Measurements from ENCODE around the gene LITAF. TPM values are rescaled to one million over a fixed set of nuclear protein-coding genes. Genes with fewer than 3 reads are reported as not detected.

Gene LITAF
- polyA plus RNA-seq, 2 of the 4 experiments (the other 2 are of a cell fraction) = 197 to 227 TPM

GRCh38 chr16:11542069-11542744 lies 44.5 kb downstream of the LITAF start:
- DNase-seq (ENCODE audit: low read depth in 1 of 2, low spot score in 1 of 2) (no peak), ATAC-seq (no peak), FAIRE-seq (no peak)
- Histone ChIP-seq H3K4me3 (no peak overlapping the region), H3K4me1 (peaks cover 13% of the 10 kb centered on the region), H3K9me3 (peaks cover 5% of the 10 kb centered on the region; the same call in 1 of the 3 replicates), H3K4me2 (no peak overlapping the region), H3K27ac (peak overlapping the region in 1 of 2 experiments; percentile 20; a peak in 2 of 6 replicates)
- TF ChIP-seq RARB (CRISPR knock-in tag; IDR thresholded peaks at IDR 0.05) (no peak), PBX3 (IDR thresholded peaks at IDR 0.05) (no peak), CBX2 (IDR thresholded peaks at IDR 0.05; ENCODE audit: borderline replicate concordance, low read depth) (no peak), ZNF302 (CRISPR knock-in tag; IDR thresholded peaks at IDR 0.05) (no peak), ZSCAN20 (CRISPR knock-in tag; IDR thresholded peaks at IDR 0.05) (no peak), EHF (CRISPR knock-in tag; IDR thresholded peaks at IDR 0.05) (no peak), ESRRA (IDR thresholded peaks at IDR 0.05; ENCODE audit: borderline replicate concordance, low read length) (no peak), HOXA7 (CRISPR knock-in tag; IDR thresholded peaks at IDR 0.05) (no peak), HOXB5 (CRISPR knock-in tag; IDR thresholded peaks at IDR 0.05) (no peak), KDM5A (IDR thresholded peaks at IDR 0.05) (no peak), RFX5 (IDR thresholded peaks at IDR 0.05) (no peak), TP53 (CRISPR knock-in tag; IDR thresholded peaks at IDR 0.05) (no peak), HEYL (CRISPR knock-in tag; IDR thresholded peaks at IDR 0.05) (no peak), MYC (IDR thresholded peaks at IDR 0.05; ENCODE audit: borderline replicate concordance, low read length) (no peak), GATA3 (IDR thresholded peaks at IDR 0.05; ENCODE audit: borderline replicate concordance) (no peak), NFE2L2 (conservative IDR thresholded peaks at IDR 0.05; ENCODE audit: low read length) (no peak), SREBF2 (IDR thresholded peaks at IDR 0.05) (no peak), HOXB13 (CRISPR knock-in tag; IDR thresholded peaks at IDR 0.05; ENCODE audit: low read depth) (no peak)
- TF ChIP-seq, protein P1, sequence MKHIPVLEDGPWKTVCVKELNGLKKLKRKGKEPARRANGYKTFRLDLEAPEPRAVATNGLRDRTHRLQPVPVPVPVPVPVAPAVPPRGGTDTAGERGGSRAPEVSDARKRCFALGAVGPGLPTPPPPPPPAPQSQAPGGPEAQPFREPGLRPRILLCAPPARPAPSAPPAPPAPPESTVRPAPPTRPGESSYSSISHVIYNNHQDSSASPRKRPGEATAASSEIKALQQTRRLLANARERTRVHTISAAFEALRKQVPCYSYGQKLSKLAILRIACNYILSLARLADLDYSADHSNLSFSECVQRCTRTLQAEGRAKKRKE (CRISPR knock-in tag; IDR thresholded peaks at IDR 0.05; ENCODE audit: low read depth) = no peak
- WGBS (ENCODE audit: missing lambda C conversion rate) = 79% methylated on average over 9 of the region's 9 CpGs
- ChIA-PET POLR2A (no interaction called here), CTCF (no interaction called here)

DNA sequence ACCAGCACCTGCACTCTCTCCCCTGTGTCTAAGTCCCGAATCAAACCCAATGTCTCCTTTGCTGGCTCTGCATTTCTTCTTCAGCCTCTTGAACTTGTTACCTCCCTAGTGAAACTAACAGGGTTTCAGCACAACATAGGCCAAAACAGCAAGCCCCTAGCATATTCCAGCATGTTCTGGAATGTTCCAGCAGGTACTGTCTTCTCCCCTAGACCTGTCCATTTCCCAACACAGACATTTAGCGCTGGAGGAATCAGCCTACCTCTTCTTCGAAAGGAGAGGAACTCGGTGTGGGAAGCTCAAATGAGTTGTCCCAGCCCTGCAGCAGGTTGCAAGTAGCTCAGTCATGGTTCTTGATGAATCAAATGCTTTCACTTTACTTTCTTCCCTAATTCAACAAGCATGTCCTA lies 47.1 kb downstream of the LITAF start:
- CTCF ChIA-PET = interaction anchor here (1.0 to 1.2 kb wide), 2 partner anchors 8 to 172 kb away, joined by 3 to 4 read pairs; no protein-coding TSS in a partner anchor
- Histone ChIP-seq H3K9me3 (no peaks in the 10 kb centered on the region), H3K27ac (peak overlapping the region in 1 of 2 experiments; percentile 39; a peak in 3 of 6 replicates), H3K4me1 (peaks cover 14% of the 10 kb centered on the region), H3K4me3 (no peak overlapping the region), H3K4me2 (no peak overlapping the region)
- 75% methylated on average over 4 of the region's 4 CpGs for WGBS (ENCODE audit: missing lambda C conversion rate)
- DNase-seq (ENCODE audit: low read depth in 1 of 2, low spot score in 1 of 2) (no peak), FAIRE-seq (no peak), ATAC-seq (no peak)
- POLR2A ChIA-PET = no interaction called here
- TF ChIP-seq KDM1A (IDR thresholded peaks at IDR 0.05; ENCODE audit: low read depth) = no peak

GRCh38 chr16:11538880-11539279 lies 47.8 kb downstream of the LITAF start:
- Histone ChIP-seq H3K27ac (peak overlapping the region in 1 of 2 experiments; percentile 33; a peak in 2 of 6 replicates), H3K9me3 (no peaks in the 10 kb centered on the region), H3K4me2 (no peak overlapping the region), H3K4me3 (no peak overlapping the region), H3K4me1 (peaks cover 22% of the 10 kb centered on the region)
- ATAC-seq = peak in 1 of 2 experiments; percentile 31; a peak in 2 of 6 replicates
- ChIA-PET POLR2A (interaction anchor here (0.8 kb wide), 1 partner anchor 102 kb away, joined by 3 read pairs; no protein-coding TSS in a partner anchor), CTCF (interaction anchor here (0.6 to 1.2 kb wide), 3 partner anchors 9 to 577 kb away, joined by 3 to 4 read pairs (median 3); no protein-coding TSS in a partner anchor)
- FAIRE-seq = no peak
- WGBS (ENCODE audit: missing lambda C conversion rate) = 95% methylated on average over 6 of the region's 9 CpGs
- DNase-seq (ENCODE audit: low read depth in 1 of 2, low spot score in 1 of 2) = no peak
- TF ChIP-seq, protein P1 (CRISPR knock-in tag; IDR thresholded peaks at IDR 0.05; ENCODE audit: low read depth) = no peak
- no peak for TF ChIP-seq RFX5 (IDR thresholded peaks at IDR 0.05)
- TF ChIP-seq KDM1A (IDR thresholded peaks at IDR 0.05; ENCODE audit: low read depth) = no peak
- no peak for TF ChIP-seq TP53 (CRISPR knock-in tag; IDR thresholded peaks at IDR 0.05)
- TF ChIP-seq ZSCAN20 (CRISPR knock-in tag; IDR thresholded peaks at IDR 0.05) = no peak
- TF ChIP-seq FOSL2 (IDR thresholded peaks at IDR 0.05) = no peak
- TF ChIP-seq FOSL2 (CRISPR knock-in tag; IDR thresholded peaks at IDR 0.05) = no peak
- no peak for TF ChIP-seq TFCP2L1 (CRISPR knock-in tag; IDR thresholded peaks at IDR 0.05)
- TF ChIP-seq E2F6 (IDR thresholded peaks at IDR 0.05; ENCODE audit: borderline replicate concordance, low read depth) = no peak
- TF ChIP-seq, protein P2, sequence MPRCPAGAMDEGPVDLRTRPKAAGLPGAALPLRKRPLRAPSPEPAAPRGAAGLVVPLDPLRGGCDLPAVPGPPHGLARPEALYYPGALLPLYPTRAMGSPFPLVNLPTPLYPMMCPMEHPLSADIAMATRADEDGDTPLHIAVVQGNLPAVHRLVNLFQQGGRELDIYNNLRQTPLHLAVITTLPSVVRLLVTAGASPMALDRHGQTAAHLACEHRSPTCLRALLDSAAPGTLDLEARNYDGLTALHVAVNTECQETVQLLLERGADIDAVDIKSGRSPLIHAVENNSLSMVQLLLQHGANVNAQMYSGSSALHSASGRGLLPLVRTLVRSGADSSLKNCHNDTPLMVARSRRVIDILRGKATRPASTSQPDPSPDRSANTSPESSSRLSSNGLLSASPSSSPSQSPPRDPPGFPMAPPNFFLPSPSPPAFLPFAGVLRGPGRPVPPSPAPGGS (IDR thresholded peaks at IDR 0.05) = no peak
- TF ChIP-seq FOXS1 (CRISPR knock-in tag; IDR thresholded peaks at IDR 0.05) = no peak
- TF ChIP-seq, protein P3, sequence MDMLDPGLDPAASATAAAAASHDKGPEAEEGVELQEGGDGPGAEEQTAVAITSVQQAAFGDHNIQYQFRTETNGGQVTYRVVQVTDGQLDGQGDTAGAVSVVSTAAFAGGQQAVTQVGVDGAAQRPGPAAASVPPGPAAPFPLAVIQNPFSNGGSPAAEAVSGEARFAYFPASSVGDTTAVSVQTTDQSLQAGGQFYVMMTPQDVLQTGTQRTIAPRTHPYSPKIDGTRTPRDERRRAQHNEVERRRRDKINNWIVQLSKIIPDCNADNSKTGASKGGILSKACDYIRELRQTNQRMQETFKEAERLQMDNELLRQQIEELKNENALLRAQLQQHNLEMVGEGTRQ (IDR thresholded peaks at IDR 0.05) = no peak
- TF ChIP-seq SREBF2 (IDR thresholded peaks at IDR 0.05) = no peak
- TF ChIP-seq NPAS2 (CRISPR knock-in tag; IDR thresholded peaks at IDR 0.05; ENCODE audit: borderline replicate concordance) = no peak
- no peak for TF ChIP-seq ZNF302 (CRISPR knock-in tag; IDR thresholded peaks at IDR 0.05)
- no peak for TF ChIP-seq CEBPB (IDR thresholded peaks at IDR 0.05)

Measured in A549 (cell line).